Ectodermal cell (in vitro differentiated cells): ENCODE data around the gene CASP8AP2.
"Not testable (repeated sequence)": the region's sequence is repeated elsewhere in the genome, so short reads cannot be mapped to it uniquely, and the experiment has no call there.

Experiments used
- H3K27ac ChIP-seq: 2 replicates; pipeline ENCODE4 v1.7.0; 2013; ENCODE audit warnings: mild to moderate bottlenecking, low read depth, low read length; ENCODE audit not compliant: insufficient read depth, poor library complexity, severe bottlenecking
- H3K27me3 ChIP-seq: 2 replicates; pipeline ENCODE4 v1.7.0; 2013; ENCODE audit warnings: mild to moderate bottlenecking, low read length; ENCODE audit not compliant: insufficient read depth, control insufficient read depth, poor library complexity, severe bottlenecking
- H3K36me3 ChIP-seq: one replicate; pipeline ENCODE4 v1.7.0; 2013; ENCODE audit warnings: low read length; ENCODE audit not compliant: control insufficient read depth, insufficient read depth
- H3K4me1 ChIP-seq: one replicate; pipeline ENCODE4 v1.7.0; 2013; ENCODE audit warnings: low read length; ENCODE audit not compliant: control insufficient read depth, insufficient read depth
- H3K4me3 ChIP-seq: 2 replicates; pipeline ENCODE4 v1.7.0; 2013; ENCODE audit warnings: low read depth, low read length, control low read depth; ENCODE audit not compliant: insufficient read depth
- H3K9me3 ChIP-seq: 2 replicates; pipeline ENCODE4 v1.7.0; 2013; ENCODE audit warnings: mild to moderate bottlenecking, low read length, moderate library complexity; ENCODE audit not compliant: control insufficient read depth
- WGBS, 2 experiments: methylation state at CpG; one replicate each; pipeline ENCODE4 v1.1.7; 2013; ENCODE audit warnings: missing lambda C conversion rate in 2 of 2; 5-methylcytosine and 5-hydroxymethylcytosine counted together

Gene CASP8AP2

DNA sequence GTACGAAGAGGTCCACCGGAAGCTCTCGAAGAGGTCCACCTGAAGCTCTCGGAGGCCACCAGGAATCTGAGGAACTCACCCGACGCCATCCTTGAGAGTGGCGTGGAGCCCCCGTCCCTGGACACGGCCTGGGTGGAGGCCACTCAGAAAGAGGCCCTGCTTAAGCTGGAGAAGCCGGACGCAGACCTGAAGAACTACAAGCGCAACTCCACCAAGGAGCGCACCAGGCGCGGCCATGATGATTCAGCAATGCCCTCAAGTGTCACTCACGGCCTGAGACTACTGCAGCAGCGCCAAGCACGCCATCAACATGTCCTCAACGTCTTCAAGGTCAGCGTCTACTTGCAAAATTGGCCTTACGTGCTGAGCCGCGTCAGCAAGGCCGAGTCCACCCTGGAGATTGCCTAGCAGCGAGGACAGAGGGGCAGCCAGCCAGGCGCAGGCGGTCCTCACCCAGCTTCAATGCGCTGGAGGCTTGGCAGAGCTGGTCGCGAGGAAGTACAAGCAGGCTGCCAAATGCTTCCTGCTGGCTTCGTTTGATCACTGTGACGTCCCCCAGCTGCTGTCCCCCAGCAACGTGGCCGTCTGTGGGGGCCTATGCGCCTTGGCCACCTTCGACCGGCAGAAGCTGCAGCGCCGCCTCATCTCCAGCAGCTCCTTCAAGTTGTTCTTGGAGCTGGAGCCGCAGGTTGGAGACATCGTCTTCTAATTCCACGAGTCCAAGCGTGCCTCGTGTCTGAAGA is 56.9 kb downstream of the CASP8AP2 start:
- Histone ChIP-seq H3K27me3 (no peaks in the 10 kb centered on the region), H3K27ac (no peak overlapping the region), H3K9me3 (no peaks in the 10 kb centered on the region), H3K4me3 (no peak overlapping the region), H3K4me1 (no peaks in the 10 kb centered on the region), H3K36me3 (no peaks in the 10 kb centered on the region)
- WGBS, 2 experiments: 94 to 96% methylated on average over 44 of the region's 44 CpGs

DNA sequence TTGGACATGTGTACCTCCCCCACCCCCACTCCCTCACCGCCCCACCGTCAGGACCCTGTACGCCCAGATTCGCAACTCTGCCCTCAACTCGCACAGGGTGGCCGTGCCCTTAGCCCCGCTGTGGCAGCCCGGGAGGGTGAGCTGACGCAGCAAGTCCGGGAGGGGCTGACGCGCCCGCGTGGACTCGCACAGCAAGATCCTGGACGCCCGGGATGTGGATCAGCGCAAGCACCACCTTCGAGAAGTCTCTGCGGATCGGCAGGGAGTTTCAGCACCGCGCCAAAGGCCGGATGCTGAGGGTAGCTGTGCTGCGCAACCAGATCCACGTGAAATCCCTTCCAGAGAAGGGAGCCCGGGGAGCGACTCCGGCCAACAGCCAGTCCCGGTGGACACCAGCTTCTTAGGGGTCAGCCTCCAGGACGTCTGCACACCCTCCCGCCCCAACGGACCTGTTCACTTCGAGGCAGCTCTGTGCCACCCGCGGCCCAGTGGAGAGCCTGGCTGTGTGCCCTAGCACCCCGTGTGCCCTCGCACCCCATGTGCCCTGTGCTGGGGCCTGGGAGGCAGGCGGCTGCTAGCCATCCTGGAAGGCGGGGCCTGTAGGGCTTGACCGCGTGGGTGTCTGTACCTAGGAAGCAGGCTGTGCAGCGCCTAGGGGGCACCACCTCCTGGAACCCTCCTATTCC is 57.9 kb downstream of the CASP8AP2 start:
- Histone ChIP-seq H3K36me3 (no peaks in the 10 kb centered on the region), H3K4me1 (no peaks in the 10 kb centered on the region), H3K27me3 (no peaks in the 10 kb centered on the region), H3K27ac (no peak overlapping the region), H3K4me3 (no peak overlapping the region), H3K9me3 (no peaks in the 10 kb centered on the region)
- 92 to 94% methylated on average over 43 of the region's 43 CpGs for WGBS, 2 experiments

- 90 to 96% methylated on average over 7 of the region's 7 CpGs for WGBS, 2 experiments
- H3K27me3 ChIP-seq: no peaks in the 10 kb centered on the region
- H3K4me3 ChIP-seq: no peak overlapping the region
- no peak overlapping the region for H3K27ac ChIP-seq
- no peaks in the 10 kb centered on the region for H3K36me3 ChIP-seq
- H3K9me3 ChIP-seq: no peaks in the 10 kb centered on the region
- H3K4me1 ChIP-seq: no peaks in the 10 kb centered on the region
Observed at GRCh38 chr6:89888138-89888514, 58.4 kb downstream of the CASP8AP2 start.

- Histone ChIP-seq H3K27ac (no peak overlapping the region), H3K4me1 (no peaks in the 10 kb centered on the region), H3K9me3 (no peaks in the 10 kb centered on the region), H3K4me3 (no peak overlapping the region), H3K36me3 (no peaks in the 10 kb centered on the region), H3K27me3 (no peaks in the 10 kb centered on the region)
- WGBS, 2 experiments: 93 to 96% methylated on average over 3 of the region's 3 CpGs
Observed at GRCh38 chr6:89888871-89889270, 59.2 kb downstream of the CASP8AP2 start.

DNA sequence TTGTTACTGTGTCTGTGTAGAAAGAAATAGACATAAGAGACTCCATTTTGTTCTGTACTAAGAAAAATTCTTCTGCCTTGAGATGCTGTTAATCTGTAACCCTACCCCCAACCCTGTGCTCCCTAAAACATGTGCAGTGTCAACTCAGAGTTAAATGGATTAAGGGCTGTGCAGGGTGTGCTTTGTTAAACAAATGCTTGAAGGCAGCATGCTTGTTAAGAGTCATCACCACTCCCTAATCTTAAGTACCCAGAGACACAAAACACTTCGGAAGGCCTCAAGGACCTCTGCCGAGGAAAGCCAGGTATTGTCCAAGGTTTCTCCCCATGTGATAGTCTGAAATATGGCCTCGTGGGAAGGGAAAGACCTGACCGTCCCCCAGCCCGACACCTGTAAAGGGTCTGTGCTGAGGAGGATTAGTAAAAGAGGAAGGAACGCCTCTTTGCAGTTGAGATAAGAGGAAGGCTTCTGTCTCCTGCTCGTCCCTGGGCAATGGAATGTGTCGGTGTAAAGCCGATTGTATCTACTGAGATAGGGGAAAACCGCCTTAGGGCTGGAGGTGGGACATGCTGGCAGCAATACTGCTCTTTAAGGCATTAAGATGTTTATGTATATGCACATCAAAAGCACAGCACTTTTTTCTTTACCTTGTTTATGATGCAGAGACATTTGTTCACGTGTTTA is 61.3 kb downstream of the CASP8AP2 start:
- H3K36me3 ChIP-seq, H3K9me3 ChIP-seq, H3K27me3 ChIP-seq, H3K4me1 ChIP-seq: not testable (repeated sequence)
- peak overlapping the region; percentile 60 for H3K27ac ChIP-seq
- peak overlapping the region; percentile 10 for H3K4me3 ChIP-seq
- 4 to 6% methylated on average over 8 to 11 of the region's 11 CpGs for WGBS, 2 experiments

GRCh38 chr6:89892577-89892976 is 62.9 kb downstream of the CASP8AP2 start:
- 87 to 88% methylated on average over 8 of the region's 8 CpGs for WGBS, 2 experiments
- H3K27ac ChIP-seq, H3K27me3 ChIP-seq, H3K36me3 ChIP-seq, H3K4me1 ChIP-seq, H3K9me3 ChIP-seq, H3K4me3 ChIP-seq: not testable (repeated sequence)

DNA sequence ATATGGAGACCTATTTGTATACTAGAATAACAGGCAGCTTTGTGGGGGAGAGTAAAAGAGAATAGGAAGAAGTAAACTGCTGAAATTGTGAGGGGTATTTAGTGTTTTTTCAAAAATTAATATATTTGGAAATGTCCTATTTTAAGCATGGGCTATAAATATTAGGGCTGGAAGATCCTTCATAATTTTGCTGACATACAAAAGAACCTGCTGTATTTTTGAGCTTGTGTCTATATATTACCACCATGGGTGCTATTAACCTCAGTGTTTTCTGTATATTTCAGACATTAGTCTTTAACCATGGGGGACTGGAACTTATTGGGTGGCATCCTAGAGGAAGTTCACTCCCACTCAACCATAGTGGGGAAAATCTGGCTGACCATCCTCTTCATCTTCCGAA is 64.5 kb downstream of the CASP8AP2 start, which contains the start of gene GJA10:
TSS of gene GJA10 (plus strand) at position 301 of the 400 bp plus-strand sequence. CDS start at position 301, 0 bp downstream.
- Histone ChIP-seq H3K9me3 (no peaks in the 10 kb centered on the region), H3K4me3 (no peak within 1 kb of the TSS), H3K27me3 (no peaks in the 10 kb centered on the region), H3K4me1 (no peaks in the 10 kb centered on the region), H3K36me3 (no peaks in the 10 kb centered on the region), H3K27ac (no peak within 1 kb of the TSS)
- 96 to 100% methylated on average over 1 of the region's 1 CpG for WGBS, 2 experiments

- 59 to 61% methylated on average over 8 of the region's 8 CpGs for WGBS, 2 experiments
Observed at GRCh38 chr6:89895276-89895874, 65.7 kb downstream of the CASP8AP2 start.

DNA sequence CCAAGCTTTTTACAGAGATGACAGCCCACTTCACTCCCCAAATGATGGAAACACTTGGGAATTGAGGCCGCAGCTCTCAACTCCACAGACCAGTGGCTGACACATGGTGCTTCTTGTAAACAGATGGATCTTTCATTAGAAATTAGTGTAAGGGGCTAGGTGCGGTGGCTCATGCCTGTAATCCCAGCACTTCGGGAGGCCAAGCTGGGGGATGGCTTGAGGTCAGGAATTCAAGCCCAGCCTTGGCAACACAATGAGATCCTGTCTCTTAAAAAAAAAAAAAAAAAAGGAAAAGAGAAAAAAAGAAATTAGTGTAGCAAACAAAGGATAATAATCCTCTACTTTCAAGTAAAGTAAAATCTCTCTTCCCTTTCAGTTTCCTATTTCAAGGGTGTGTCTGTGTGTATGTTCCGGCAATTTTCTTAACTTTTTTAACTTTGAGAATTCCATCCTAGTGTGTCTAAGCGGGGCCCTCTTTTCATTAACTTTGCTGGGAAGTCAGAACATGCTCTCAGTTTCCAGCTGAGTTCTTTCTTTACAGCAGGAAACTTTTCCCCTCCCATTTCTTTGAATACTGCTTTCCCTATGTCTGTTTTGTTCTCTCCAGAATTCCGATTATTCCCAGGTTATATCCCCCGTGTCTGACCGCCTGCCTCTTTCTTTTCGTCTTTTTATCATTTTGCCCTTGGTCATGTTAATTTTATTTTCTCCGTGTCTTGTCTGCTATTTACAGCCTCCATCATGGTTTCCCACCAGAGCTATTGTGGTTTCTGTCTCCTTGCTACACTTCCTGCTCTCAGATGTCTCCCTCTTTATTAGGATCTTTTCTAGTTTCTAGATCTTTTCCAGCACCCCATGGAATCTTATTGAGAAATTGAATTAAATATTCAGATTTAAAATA is 80.6 kb downstream of the CASP8AP2 start:
- not testable (repeated sequence) for H3K27me3 ChIP-seq, H3K9me3 ChIP-seq, H3K36me3 ChIP-seq, H3K4me3 ChIP-seq
- 21 to 23% methylated on average over 9 of the region's 10 CpGs for WGBS, 2 experiments
- peaks cover 12% of the 10 kb centered on the region for H3K4me1 ChIP-seq
- H3K27ac ChIP-seq: peak overlapping the region; percentile 89

More at GRCh38 chr6:89895276-89895874, 65.7 kb downstream of the CASP8AP2 start:
- Histone ChIP-seq H3K27me3 (no peaks in the 10 kb centered on the region), H3K27ac (no peak overlapping the region), H3K4me1 (no peaks in the 10 kb centered on the region), H3K4me3 (no peak overlapping the region), H3K36me3 (no peaks in the 10 kb centered on the region), H3K9me3 (no peaks in the 10 kb centered on the region)
